PC-9 (cell line): ENCODE data around the gene MLANA. TPM values are rescaled to one million over a fixed set of nuclear protein-coding genes. Genes with fewer than 3 reads are reported as not detected.

Source experiments
- BruUV-seq: library from RNA; stranded (reverse); fragments of 400-500 nt; replicated peaks from 2 replicates; lab custom pipeline; 2021; lab: Mats Ljungman, UMichigan
- CTCF ChIA-PET: fragments of 300-600 bp; sonication (Branson Sonifier 250); formaldehyde crosslinking; loops from one replicate; lab custom pipeline; 2022; ENCODE audit warnings: antibody characterized with exemption; lab: Charles Lee
- POLR2A ChIA-PET: fragments of 300-600 bp; sonication (Branson Sonifier 250); formaldehyde crosslinking; loops from one replicate; lab custom pipeline; 2022; ENCODE audit warnings: antibody characterized with exemption; ENCODE audit not compliant: unreplicated experiment; lab: Charles Lee
- DNase-seq, 2 experiments: peaks; one replicate each; pipeline versions ENCODE4 v3.0.0 to v3.0.0-alpha.2; 2015 to 2022; ENCODE audit warnings: mixed read lengths in 1 of 2
- H2AFZ ChIP-seq: fragments of 200-600 bp; sonication (generic); 2 replicates; pipeline ENCODE4 v1.8.1; 2017; ENCODE audit warnings: antibody characterized with exemption
- H3F3A ChIP-seq: fragments of 200-600 bp; sonication (generic); 2 replicates; pipeline ENCODE4 v1.8.1; 2017; ENCODE audit warnings: antibody characterized with exemption, mild to moderate bottlenecking, low read depth; ENCODE audit not compliant: insufficient read depth
- H3K27ac ChIP-seq: fragments of 200-600 bp; sonication (generic); 2 replicates; pipeline ENCODE4 v1.6.1; 2016; ENCODE audit warnings: mixed run types
- H3K27me3 ChIP-seq: fragments of 200-600 bp; sonication (generic); 2 replicates; pipeline ENCODE4 v1.6.1; 2016; ENCODE audit warnings: low read depth, mixed run types; ENCODE audit not compliant: insufficient read depth
- H3K36me3 ChIP-seq: fragments of 200-600 bp; sonication (generic); 2 replicates; pipeline ENCODE4 v1.6.1; 2016; ENCODE audit warnings: low read depth, mixed run types
- H3K4me1 ChIP-seq: fragments of 200-600 bp; sonication (generic); replicated peaks from 2 replicates; pipeline ENCODE4 v1.6.1; 2016; ENCODE audit warnings: mixed run types; ENCODE audit not compliant: insufficient read depth
- H3K4me2 ChIP-seq: fragments of 200-600 bp; sonication (generic); 2 replicates; pipeline ENCODE4 v1.6.1; 2017; ENCODE audit warnings: mixed run types
- H3K4me3 ChIP-seq: fragments of 200-600 bp; sonication (generic); 2 replicates; pipeline ENCODE4 v1.6.1; 2016; ENCODE audit warnings: mixed run types
- H3K79me2 ChIP-seq: fragments of 200-600 bp; sonication (generic); 2 replicates; pipeline ENCODE4 v1.6.1; 2017; ENCODE audit warnings: low read depth, mixed run types
- H3K9me2 ChIP-seq: fragments of 200-600 bp; sonication (generic); 2 replicates; pipeline ENCODE4 v1.8.1; 2017; ENCODE audit warnings: mild to moderate bottlenecking; ENCODE audit not compliant: insufficient read depth
- H3K9me3 ChIP-seq: fragments of 200-600 bp; sonication (generic); 2 replicates; pipeline ENCODE4 v1.8.1; 2016; ENCODE audit warnings: low read depth; ENCODE audit not compliant: insufficient read depth
- H4K20me1 ChIP-seq: fragments of 200-600 bp; sonication (generic); 2 replicates; pipeline ENCODE4 v1.8.1; 2017; ENCODE audit not compliant: insufficient read depth
- CTCF ChIP-seq: fragments of 200-600 bp; sonication (generic); conservative IDR thresholded peaks from 2 replicates; pipeline ENCODE4 v1.6.1; 2017; ENCODE audit warnings: mixed run types, antibody characterized with exemption, mild to moderate bottlenecking, moderate library complexity
- EZH2 ChIP-seq: fragments of 200-600 bp; sonication (generic); IDR thresholded peaks from 2 replicates; pipeline ENCODE4 v1.8.0; 2017; ENCODE audit warnings: antibody characterized with exemption, low read depth
- intact Hi-C: fragments of 100-400 bp; cut with micrococcal nuclease; formaldehyde crosslinking; loops from one replicate; pipeline ENCODE4 v1.10.0; 2022; ENCODE audit not compliant: unreplicated experiment
- total RNA-seq: library from RNA; stranded (reverse); gene quantifications from 2 replicates; pipeline ENCODE4 v1.2.3, GENCODE V29; 2021

Gene MLANA
- total RNA-seq, 1 experiment from 2014 or later: not detected

- H3K27me3 ChIP-seq: no peaks in the 10 kb centered on the region
- peak overlapping the region; percentile 60 for H3K4me2 ChIP-seq
- H3K36me3 ChIP-seq: no peaks in the 10 kb centered on the region
- BruUV-seq: no TSS peak
- peaks cover 24% of the 10 kb centered on the region for H3K4me1 ChIP-seq
- H3K79me2 ChIP-seq: no peaks in the 10 kb centered on the region
- TF ChIP-seq CTCF: no peak
- TF ChIP-seq EZH2: no peak
- peak overlapping the region; percentile 35; the same call in 1 of the 2 replicates for H3K4me3 ChIP-seq
- ChIA-PET POLR2A (interaction anchor here (0.6 kb wide), 1 partner anchor 58 kb away, joined by 5 read pairs; no protein-coding TSS in a partner anchor), CTCF (no interaction called here)
- H3K9me3 ChIP-seq: no peaks in the 10 kb centered on the region
- H3K9me2 ChIP-seq: no peaks in the 10 kb centered on the region
- peak overlapping the region; percentile 27; the same call in 1 of the 2 replicates for H3K27ac ChIP-seq
- intact Hi-C loops: loop anchor here (5.0 kb wide), 1 partner anchor 107 kb away; no protein-coding TSS in a partner anchor
- H3F3A ChIP-seq: peaks cover 5% of the 10 kb centered on the region; the same call in 1 of the 2 replicates
- DNase-seq: peak; percentile 11 to 44
- no peaks in the 10 kb centered on the region for H4K20me1 ChIP-seq
- no peak overlapping the region for H2AFZ ChIP-seq
Observed at GRCh38 chr9:5949103-5949699, 58.5 kb downstream of the MLANA start.

GRCh38 chr9:5950261-5950660, 59.6 kb downstream of the MLANA start:
- H3F3A ChIP-seq: peaks cover 5% of the 10 kb centered on the region; the same call in 1 of the 2 replicates
- H3K4me1 ChIP-seq: peaks cover 24% of the 10 kb centered on the region
- no peaks in the 10 kb centered on the region for H3K36me3 ChIP-seq
- ChIA-PET CTCF (no interaction called here), POLR2A (no interaction called here)
- no peaks in the 10 kb centered on the region for H4K20me1 ChIP-seq
- H3K27ac ChIP-seq: no peak overlapping the region
- H3K4me3 ChIP-seq: no peak overlapping the region
- intact Hi-C loops: no loop called here
- no peaks in the 10 kb centered on the region for H3K9me3 ChIP-seq
- TF ChIP-seq EZH2 (no peak), CTCF (no peak)
- no peaks in the 10 kb centered on the region for H3K9me2 ChIP-seq
- H3K4me2 ChIP-seq: no peak overlapping the region
- no peaks in the 10 kb centered on the region for H3K79me2 ChIP-seq
- DNase-seq: no peak
- H2AFZ ChIP-seq: no peak overlapping the region
- BruUV-seq: no TSS peak
- no peaks in the 10 kb centered on the region for H3K27me3 ChIP-seq

GRCh38 chr9:5951686-5952211, 61.1 kb downstream of the MLANA start:
- TF ChIP-seq CTCF (no peak), EZH2 (no peak)
- intact Hi-C loops: no loop called here
- POLR2A ChIA-PET: no interaction called here
- no peaks in the 10 kb centered on the region for H3K9me2 ChIP-seq
- no peak overlapping the region for H3K27ac ChIP-seq
- H4K20me1 ChIP-seq: no peaks in the 10 kb centered on the region
- CTCF ChIA-PET: no interaction called here
- peaks cover 5% of the 10 kb centered on the region; the same call in 1 of the 2 replicates for H3F3A ChIP-seq
- H3K36me3 ChIP-seq: no peaks in the 10 kb centered on the region
- no peak overlapping the region for H3K4me2 ChIP-seq
- no TSS peak for BruUV-seq
- H3K79me2 ChIP-seq: no peaks in the 10 kb centered on the region
- DNase-seq: peak in 1 of 2 experiments; percentile 37
- no peak overlapping the region for H3K4me3 ChIP-seq
- no peak overlapping the region for H2AFZ ChIP-seq
- H3K9me3 ChIP-seq: no peaks in the 10 kb centered on the region
- H3K27me3 ChIP-seq: no peaks in the 10 kb centered on the region
- H3K4me1 ChIP-seq: peaks cover 24% of the 10 kb centered on the region
